Activated CD8-positive, alpha-beta memory T cell treated with anti-CD3 and anti-CD28 coated beads, Interleukin-2, amount 50 U/mL, for 48 hours (primary cell): ENCODE data around the gene PCDHGC3.

Experiments used
- DNase-seq: peaks from one replicate; pipeline ENCODE4 v3.0.0-alpha.2; 2020

The PCDHGC3 gene

GRCh38 chr5:141485321-141486055, 9.7 kb downstream of the PCDHGC3 start:
- DNase-seq, result no peak

GRCh38 chr5:141486091-141486490, 10.3 kb downstream of the PCDHGC3 start:
- DNase-seq, result no peak

GRCh38 chr5:141487131-141487530, 11.4 kb downstream of the PCDHGC3 start:
- DNase-seq, result no peak

GRCh38 chr5:141488591-141489561, 13.1 kb downstream of the PCDHGC3 start, which contains the start of gene PCDHGC5:
PCDHGC5 (plus strand) TSS chr5:141489081; CDS start chr5:141489241, 160 bp downstream.
- DNase-seq, result no peak

GRCh38 chr5:141489841-141490240, 14.1 kb downstream of the PCDHGC3 start:
- no peak for DNase-seq

GRCh38 chr5:141490271-141490670, 14.5 kb downstream of the PCDHGC3 start:
- no peak for DNase-seq

GRCh38 chr5:141490771-141491170, 15.0 kb downstream of the PCDHGC3 start:
- DNase-seq, result no peak

GRCh38 chr5:141491323-141492167, 15.8 kb downstream of the PCDHGC3 start:
- DNase-seq, result no peak

GRCh38 chr5:141492168-141492885, 16.6 kb downstream of the PCDHGC3 start:
- no peak for DNase-seq

- DNase-seq, result no peak
These were observed 18.0 kb downstream of the PCDHGC3 start for GRCh38 chr5:141493500-141494422.

- no peak for DNase-seq
These were observed 19.1 kb downstream of the PCDHGC3 start for GRCh38 chr5:141494761-141495452.

GRCh38 chr5:141495453-141495811, 19.7 kb downstream of the PCDHGC3 start:
- no peak for DNase-seq

- no peak for DNase-seq
These were observed 20.3 kb downstream of the PCDHGC3 start for GRCh38 chr5:141496038-141496437.

- DNase-seq, result no peak
These were observed 26.0 kb downstream of the PCDHGC3 start for GRCh38 chr5:141501761-141502160.

GRCh38 chr5:141503681-141504080, 27.9 kb downstream of the PCDHGC3 start:
- DNase-seq, result no peak

GRCh38 chr5:141504216-141504615, 28.4 kb downstream of the PCDHGC3 start:
- DNase-seq, result no peak

GRCh38 chr5:141506381-141507155, 30.8 kb downstream of the PCDHGC3 start:
- DNase-seq, result no peak

- no peak for DNase-seq
These were observed 31.8 kb downstream of the PCDHGC3 start for GRCh38 chr5:141507387-141508091.

GRCh38 chr5:141508440-141508797, 32.7 kb downstream of the PCDHGC3 start:
- DNase-seq, result no peak
